CD14-positive monocyte (primary cell): ENCODE measurements around the gene NELL1. TPM values are rescaled to one million over a fixed set of nuclear protein-coding genes. Genes with fewer than 3 reads are reported as not detected.

Experiments used
- DNase-seq, 3 donors: peaks; one replicate each; pipeline ENCODE4 v3.0.0-alpha.2; 2011 to 2022
- H2AFZ ChIP-seq: 2 replicates; pipeline ENCODE4 v1.6.0; 2012; ENCODE audit warnings: mild to moderate bottlenecking, low read depth, low read length, inconsistent platforms; ENCODE audit not compliant: insufficient read depth, poor library complexity, severe bottlenecking
- H3K27ac ChIP-seq, 2 donors: 1 replicate in 1 of 2; 2 replicates in 1 of 2; pipeline ENCODE4 v1.5.1; 2012 to 2013; ENCODE audit warnings: low read length in 2 of 2, control low read depth in 1 of 2, inconsistent platforms in 1 of 2, low read depth in 1 of 2, mild to moderate bottlenecking in 1 of 2
- H3K27me3 ChIP-seq, 2 donors: one replicate each; pipeline versions ENCODE4 v1.6.0 to v1.6.1; 2011 to 2013; ENCODE audit warnings: low read length in 2 of 2; ENCODE audit not compliant: control insufficient read depth in 2 of 2, insufficient read depth in 2 of 2
- H3K36me3 ChIP-seq, 2 donors: replicated peaks in 1 of 2; 1 replicate in 1 of 2; 2 replicates in 1 of 2; pipeline versions ENCODE4 v1.5.1 to v1.6.1; 2012 to 2013; ENCODE audit warnings: low read length in 2 of 2, control low read depth in 1 of 2, inconsistent platforms in 1 of 2, mild to moderate bottlenecking in 1 of 2; ENCODE audit not compliant: insufficient read depth in 2 of 2, control insufficient read depth in 1 of 2
- H3K4me1 ChIP-seq, 2 donors: 1 replicate in 1 of 2; 2 replicates in 1 of 2; pipeline versions ENCODE4 v1.5.1 to v1.6.1; 2012 to 2013; ENCODE audit warnings: low read length in 2 of 2, control low read depth in 1 of 2, inconsistent platforms in 1 of 2, mild to moderate bottlenecking in 1 of 2, moderate library complexity in 1 of 2; ENCODE audit not compliant: insufficient read depth in 2 of 2, control insufficient read depth in 1 of 2
- H3K4me2 ChIP-seq: replicated peaks from 2 replicates; pipeline ENCODE3; 2012; ENCODE audit warnings: low read length, moderate library complexity, mild to moderate bottlenecking; ENCODE audit not compliant: poor library complexity, severe bottlenecking; ENCODE audit errors: extremely low read depth
- H3K4me3 ChIP-seq, 3 experiments: fragments of 200-600 bp in 1 of 3; sonication (generic) in 1 of 3; replicated peaks in 1 of 3; 1 replicate in 2 of 3; 2 replicates in 1 of 3; pipeline ENCODE4 v1.5.1; 2011 to 2013; ENCODE audit warnings: low read length in 3 of 3, mild to moderate bottlenecking in 3 of 3, control low read depth in 2 of 3, low read depth in 2 of 3, inconsistent platforms in 1 of 3, moderate library complexity in 1 of 3
- H3K79me2 ChIP-seq: 2 replicates; pipeline ENCODE4 v1.6.0; 2012; ENCODE audit warnings: mild to moderate bottlenecking, control low read depth, inconsistent platforms, low read length, moderate library complexity; ENCODE audit not compliant: insufficient read depth
- H3K9ac ChIP-seq: 2 replicates; pipeline ENCODE4 v1.6.0; 2017; ENCODE audit warnings: low read length, mild to moderate bottlenecking; ENCODE audit not compliant: insufficient read depth, poor library complexity, severe bottlenecking
- H3K9me3 ChIP-seq, 2 donors: replicated peaks in 1 of 2; 1 replicate in 1 of 2; 2 replicates in 1 of 2; pipeline versions ENCODE4 v1.5.1 to v1.6.1; 2012 to 2013; ENCODE audit warnings: low read length in 2 of 2, control low read depth in 1 of 2; ENCODE audit not compliant: control insufficient read depth in 1 of 2, insufficient read depth in 1 of 2
- H4K20me1 ChIP-seq: 2 replicates; pipeline ENCODE4 v1.6.0; 2012; ENCODE audit warnings: mild to moderate bottlenecking, low read length, control low read depth, moderate library complexity; ENCODE audit not compliant: insufficient read depth
- H3K27ac Mint-ChIP-seq, 7 donors: one replicate each; pipeline ENCODE4 v1.8.0; 2020; ENCODE audit warnings: mild to moderate bottlenecking in 7 of 7, mixed read lengths in 7 of 7, moderate library complexity in 6 of 7, inconsistent platforms in 2 of 7
- H3K27me3 Mint-ChIP-seq, 3 donors: one replicate each; pipeline ENCODE4 v1.8.0; 2021 to 2022; ENCODE audit warnings: low read depth in 3 of 3, mild to moderate bottlenecking in 3 of 3, mixed read lengths in 3 of 3, moderate library complexity in 3 of 3, inconsistent platforms in 1 of 3
- H3K36me3 Mint-ChIP-seq, 2 donors: one replicate each; pipeline ENCODE4 v1.8.0; 2020; ENCODE audit warnings: mixed read lengths in 2 of 2, inconsistent platforms in 1 of 2, mild to moderate bottlenecking in 1 of 2
- H3K4me1 Mint-ChIP-seq: one replicate; pipeline ENCODE4 v1.8.0; 2020; ENCODE audit warnings: mild to moderate bottlenecking, mixed read lengths
- H3K4me3 Mint-ChIP-seq, 2 donors: one replicate each; pipeline ENCODE4 v1.8.0; 2020; ENCODE audit warnings: mild to moderate bottlenecking in 2 of 2, mixed read lengths in 2 of 2, moderate library complexity in 1 of 2
- H3K9me3 Mint-ChIP-seq, 7 donors: one replicate each; pipeline ENCODE4 v1.8.0; 2020 to 2022; ENCODE audit warnings: mixed read lengths in 7 of 7, mild to moderate bottlenecking in 6 of 7, moderate library complexity in 6 of 7, inconsistent platforms in 2 of 7
- WGBS: methylation state at CpG from one replicate; pipeline ENCODE4 v1.1.5; 2013; ENCODE audit warnings: missing lambda C conversion rate; ENCODE audit not compliant: insufficient coverage; 5-methylcytosine and 5-hydroxymethylcytosine counted together
- intact Hi-C, 2 donors: fragments of 100-400 bp; cut with micrococcal nuclease; formaldehyde crosslinking; loops; one replicate each; pipeline versions ENCODE4 v1.15.0 to v1.15.1; 2023
- polyA plus RNA-seq, 3 donors: library from polyadenylated mRNA; depleted of rRNA in 1 of 3; unstranded in 2 of 3; stranded (reverse) in 1 of 3; fragments of 300-500 nt in 2 of 3; fragments of >200 nt in 1 of 3; fragmentation: Illumina TruSeq in 2 of 3; gene quantifications; 1 replicate in 2 of 3; 2 replicates in 1 of 3; pipeline ENCODE4 v1.2.3, GENCODE V29; 2012 to 2021
- TF ChIP-seq, protein P1 (sequence below): fragments of 200-600 bp; IDR thresholded peaks from one replicate; pipeline ENCODE4 v1.8.0; 2022; ENCODE audit warnings: antibody characterized with exemption, mild to moderate bottlenecking

Gene NELL1
- polyA plus RNA-seq, 3 donors, result not detected

DNA sequence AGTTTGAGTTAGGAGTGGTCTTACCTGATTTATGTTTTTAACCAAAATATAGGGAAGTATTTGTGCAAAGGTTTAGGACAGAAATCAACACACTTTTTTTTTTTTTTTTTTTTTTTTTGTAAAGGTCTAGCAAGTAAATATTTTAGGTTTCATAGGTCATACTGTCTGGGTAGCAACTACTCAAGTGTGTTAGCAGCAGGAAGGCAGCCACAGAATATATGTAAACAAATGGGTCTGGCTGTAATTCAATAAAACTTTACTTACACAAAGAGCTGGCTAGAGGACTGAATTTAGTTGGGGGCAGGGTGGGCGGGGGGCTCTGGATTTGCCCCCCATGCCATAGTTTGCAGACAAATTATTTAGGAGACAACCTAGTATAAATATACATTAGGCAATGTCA lies 510.4 kb downstream of the NELL1 start:
- no peak overlapping the region for H3K27ac Mint-ChIP-seq
- H3K4me3 ChIP-seq, result no peak overlapping the region
- DNase-seq, result no peak
- peaks cover 0 to 2% (median 0%) of the 10 kb centered on the region in 7 donors for H3K9me3 Mint-ChIP-seq
- H3K36me3 ChIP-seq, result no peaks in the 10 kb centered on the region
- H3K9me3 ChIP-seq, result no peaks in the 10 kb centered on the region
- no peaks in the 10 kb centered on the region for H3K4me1 Mint-ChIP-seq
- no peak overlapping the region for H3K9ac ChIP-seq
- H3K79me2 ChIP-seq, result no peaks in the 10 kb centered on the region
- TF ChIP-seq, protein P1, sequence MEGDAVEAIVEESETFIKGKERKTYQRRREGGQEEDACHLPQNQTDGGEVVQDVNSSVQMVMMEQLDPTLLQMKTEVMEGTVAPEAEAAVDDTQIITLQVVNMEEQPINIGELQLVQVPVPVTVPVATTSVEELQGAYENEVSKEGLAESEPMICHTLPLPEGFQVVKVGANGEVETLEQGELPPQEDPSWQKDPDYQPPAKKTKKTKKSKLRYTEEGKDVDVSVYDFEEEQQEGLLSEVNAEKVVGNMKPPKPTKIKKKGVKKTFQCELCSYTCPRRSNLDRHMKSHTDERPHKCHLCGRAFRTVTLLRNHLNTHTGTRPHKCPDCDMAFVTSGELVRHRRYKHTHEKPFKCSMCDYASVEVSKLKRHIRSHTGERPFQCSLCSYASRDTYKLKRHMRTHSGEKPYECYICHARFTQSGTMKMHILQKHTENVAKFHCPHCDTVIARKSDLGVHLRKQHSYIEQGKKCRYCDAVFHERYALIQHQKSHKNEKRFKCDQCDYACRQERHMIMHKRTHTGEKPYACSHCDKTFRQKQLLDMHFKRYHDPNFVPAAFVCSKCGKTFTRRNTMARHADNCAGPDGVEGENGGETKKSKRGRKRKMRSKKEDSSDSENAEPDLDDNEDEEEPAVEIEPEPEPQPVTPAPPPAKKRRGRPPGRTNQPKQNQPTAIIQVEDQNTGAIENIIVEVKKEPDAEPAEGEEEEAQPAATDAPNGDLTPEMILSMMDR, result no peak
- H3K36me3 Mint-ChIP-seq, result no peaks in the 10 kb centered on the region
- H3K4me2 ChIP-seq, result no peak overlapping the region
- peaks cover 0 to 4% (median 2%) of the 10 kb centered on the region in 3 donors for H3K27me3 Mint-ChIP-seq
- no peak overlapping the region for H3K27ac ChIP-seq
- H4K20me1 ChIP-seq, result no peaks in the 10 kb centered on the region
- H3K4me1 ChIP-seq, result no peaks in the 10 kb centered on the region
- intact Hi-C loops, result no loop called here
- no peaks in the 10 kb centered on the region for H3K27me3 ChIP-seq
- no peak overlapping the region for H2AFZ ChIP-seq
- no peak overlapping the region for H3K4me3 Mint-ChIP-seq
- no CpG with 5 or more reads among the region's 1 CpG for WGBS

DNA sequence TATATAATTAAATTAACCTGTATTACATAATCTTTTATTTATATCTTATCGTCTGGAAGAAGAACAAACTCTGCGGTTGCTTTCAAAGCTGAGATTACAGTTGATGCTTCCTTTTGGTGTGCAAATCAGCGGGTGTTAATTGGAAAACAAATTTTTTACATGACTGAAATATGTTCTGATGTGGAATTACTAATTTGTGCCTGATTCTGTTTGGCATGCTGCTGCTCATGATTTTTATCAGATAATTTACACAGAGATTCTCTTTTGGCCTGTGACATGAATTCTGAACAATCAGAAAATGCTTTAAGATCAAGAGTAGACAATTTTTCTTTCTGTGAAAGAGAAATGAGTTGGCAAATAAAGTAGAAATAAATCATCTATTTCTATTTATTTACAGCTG lies 510.8 kb downstream of the NELL1 start:
- TF ChIP-seq, protein P1, result no peak
- H3K36me3 ChIP-seq, result no peaks in the 10 kb centered on the region
- H3K4me3 ChIP-seq, result no peak overlapping the region
- H3K4me1 ChIP-seq, result no peaks in the 10 kb centered on the region
- Mint-ChIP-seq H3K27ac (no peak overlapping the region), H3K4me1 (no peaks in the 10 kb centered on the region), H3K9me3 (peaks cover 0 to 2% (median 0%) of the 10 kb centered on the region in 7 donors), H3K36me3 (no peaks in the 10 kb centered on the region), H3K27me3 (peaks cover 0 to 4% (median 2%) of the 10 kb centered on the region in 3 donors), H3K4me3 (no peak overlapping the region)
- no peak for DNase-seq
- H3K79me2 ChIP-seq, result no peaks in the 10 kb centered on the region
- H3K27me3 ChIP-seq, result no peaks in the 10 kb centered on the region
- no peaks in the 10 kb centered on the region for H4K20me1 ChIP-seq
- no peak overlapping the region for H3K4me2 ChIP-seq
- 40% methylated on average over 1 of the region's 3 CpGs for WGBS
- H3K27ac ChIP-seq, result no peak overlapping the region
- H3K9me3 ChIP-seq, result no peaks in the 10 kb centered on the region
- no peak overlapping the region for H2AFZ ChIP-seq
- no peak overlapping the region for H3K9ac ChIP-seq
- intact Hi-C loops, result no loop called here
